ENCODE measurements around the gene WFDC10A. TPM values are rescaled to one million over a fixed set of nuclear protein-coding genes. Genes with fewer than 3 reads are reported as not detected.

Gene WFDC10A
- total and polyA plus RNA-seq, 9 of the 15 experiments (the other 6 are each of a cell fraction or from before 2014, with no cell fraction given), result not detected

- no peak for TF ChIP-seq ZNF318 (IDR thresholded peaks at IDR 0.05; ENCODE audit: borderline replicate concordance in 1 of 2, low read depth in 1 of 2)
- no peak for TF ChIP-seq HDAC1 (IDR thresholded peaks at IDR 0.05)
- TF ChIP-seq HLTF (IDR thresholded peaks at IDR 0.05), result no peak
- no peak for TF ChIP-seq POLR2AphosphoS2 (IDR thresholded peaks at IDR 0.05; ENCODE audit: low read length)
- TF ChIP-seq NCOA1 (IDR thresholded peaks at IDR 0.05; ENCODE audit: low read depth), result no peak
- no peak for TF ChIP-seq NCOA2 (IDR thresholded peaks at IDR 0.05; ENCODE audit: partially characterized antibody in 2 of 2)
Observed at GRCh38 chr20:45647441-45648050, 18.0 kb downstream of the WFDC10A start (continued).

Data from K562 (cell line).